ENCODE data around the gene RCN2.

GRCh38 chr15:76932135-76932966 lies 802 bp downstream of the RCN2 start:
- TF ChIP-seq POLR2A (IDR thresholded peaks at IDR 0.05) (no peak), CTCF (IDR thresholded peaks at IDR 0.05) (no peak)

All from testis (tissue), 2 donors.